ENCODE measurements around the gene CPEB2.

CPEB2 gene

GRCh38 chr4:15001869-15002658, at the start of gene CPEB2:
CPEB2 (plus strand) TSS chr4:15002481; CDS start chr4:15002674, 193 bp downstream.
- DNase-seq = peak; percentile 95

GRCh38 chr4:14958436-14958835, 43.8 kb upstream of the CPEB2 start:
- no peak for DNase-seq

- peak; percentile 89 for DNase-seq
Observed at GRCh38 chr4:14961292-14961691, 41.0 kb upstream of the CPEB2 start.

GRCh38 chr4:14965071-14965470, 37.2 kb upstream of the CPEB2 start:
- no peak for DNase-seq

GRCh38 chr4:14967982-14968381, 34.3 kb upstream of the CPEB2 start:
- no peak for DNase-seq

GRCh38 chr4:14977830-14978229, 24.5 kb upstream of the CPEB2 start:
- no peak for DNase-seq

GRCh38 chr4:14984448-14984847, 17.8 kb upstream of the CPEB2 start:
- peak; percentile 84 for DNase-seq

- no peak for DNase-seq
Observed at GRCh38 chr4:14985161-14985560, 17.1 kb upstream of the CPEB2 start.

GRCh38 chr4:14985843-14986242, 16.4 kb upstream of the CPEB2 start:
- DNase-seq = no peak

- no peak for DNase-seq
Observed at GRCh38 chr4:14987054-14987453, 15.2 kb upstream of the CPEB2 start.

- DNase-seq = peak; percentile 48
Observed at GRCh38 chr4:14990484-14990883, 11.8 kb upstream of the CPEB2 start.

GRCh38 chr4:14994242-14994641, 8.0 kb upstream of the CPEB2 start:
- DNase-seq = peak; percentile 87

GRCh38 chr4:15001248-15001868, 923 bp upstream of the CPEB2 start:
- peak; percentile 90 for DNase-seq

- DNase-seq = peak; percentile 93
Observed at GRCh38 chr4:15002659-15003400, 549 bp downstream of the CPEB2 start.

GRCh38 chr4:15003401-15003890, 1.2 kb downstream of the CPEB2 start:
- peak; percentile 51 for DNase-seq

- peak; percentile 32 for DNase-seq
Observed at GRCh38 chr4:15003891-15004738, 1.8 kb downstream of the CPEB2 start.

GRCh38 chr4:15004739-15005301, 2.5 kb downstream of the CPEB2 start:
- DNase-seq = peak; percentile 85

GRCh38 chr4:15005474-15006115, 3.3 kb downstream of the CPEB2 start:
- no peak for DNase-seq

- DNase-seq = peak; percentile 20
Observed at GRCh38 chr4:15006416-15007024, 4.2 kb downstream of the CPEB2 start.

- DNase-seq = no peak
Observed at GRCh38 chr4:15007201-15007600, 4.9 kb downstream of the CPEB2 start.

GRCh38 chr4:15010038-15010585, 7.8 kb downstream of the CPEB2 start:
- DNase-seq = peak; percentile 33
